Mesothelial cell of epicardium (in vitro differentiated cells): ENCODE results near the gene COL15A1. TPM values are rescaled to one million over a fixed set of nuclear protein-coding genes. Genes with fewer than 3 reads are reported as not detected.
A peak's percentile ranks its signal among the peaks of the same experiment; 100 is the strongest.

Experiments
- DNase-seq, 2 experiments: peaks; one replicate each; pipeline ENCODE4 v3.0.0; 2021; ENCODE audit warnings: low spot score in 2 of 2; ENCODE audit not compliant: unreplicated experiment in 2 of 2
- H3K27ac Mint-ChIP-seq: 2 replicates; pipeline ENCODE4 v1.8.0; 2021; ENCODE audit warnings: mixed read lengths
- H3K27me3 Mint-ChIP-seq: 2 replicates; pipeline ENCODE4 v1.8.0; 2021; ENCODE audit warnings: low read depth, mixed read lengths
- H3K36me3 Mint-ChIP-seq: 2 replicates; pipeline ENCODE4 v1.8.0; 2021; ENCODE audit warnings: mixed read lengths
- H3K4me1 Mint-ChIP-seq: 2 replicates; pipeline ENCODE4 v1.8.0; 2021; ENCODE audit warnings: mixed read lengths
- H3K4me3 Mint-ChIP-seq: 2 replicates; pipeline ENCODE4 v1.8.0; 2021; ENCODE audit warnings: mild to moderate bottlenecking, moderate library complexity, mixed read lengths
- H3K9me3 Mint-ChIP-seq: 2 replicates; pipeline ENCODE4 v1.8.0; 2021; ENCODE audit warnings: mixed read lengths
- total RNA-seq: library from RNA; stranded (reverse); gene quantifications from 3 replicates; pipeline ENCODE4 v1.2.1, GENCODE V29; 2021
- TF ChIP-seq, protein P1 (sequence below): fragments of 200-600 bp; sonication (generic); IDR thresholded peaks from one replicate; pipeline ENCODE4 v1.5.0; 2021; ENCODE audit warnings: antibody characterized with exemption; ENCODE audit not compliant: unreplicated experiment

COL15A1 gene
- total RNA-seq, 1 donor from 2014 or later = 50.1 TPM

DNA sequence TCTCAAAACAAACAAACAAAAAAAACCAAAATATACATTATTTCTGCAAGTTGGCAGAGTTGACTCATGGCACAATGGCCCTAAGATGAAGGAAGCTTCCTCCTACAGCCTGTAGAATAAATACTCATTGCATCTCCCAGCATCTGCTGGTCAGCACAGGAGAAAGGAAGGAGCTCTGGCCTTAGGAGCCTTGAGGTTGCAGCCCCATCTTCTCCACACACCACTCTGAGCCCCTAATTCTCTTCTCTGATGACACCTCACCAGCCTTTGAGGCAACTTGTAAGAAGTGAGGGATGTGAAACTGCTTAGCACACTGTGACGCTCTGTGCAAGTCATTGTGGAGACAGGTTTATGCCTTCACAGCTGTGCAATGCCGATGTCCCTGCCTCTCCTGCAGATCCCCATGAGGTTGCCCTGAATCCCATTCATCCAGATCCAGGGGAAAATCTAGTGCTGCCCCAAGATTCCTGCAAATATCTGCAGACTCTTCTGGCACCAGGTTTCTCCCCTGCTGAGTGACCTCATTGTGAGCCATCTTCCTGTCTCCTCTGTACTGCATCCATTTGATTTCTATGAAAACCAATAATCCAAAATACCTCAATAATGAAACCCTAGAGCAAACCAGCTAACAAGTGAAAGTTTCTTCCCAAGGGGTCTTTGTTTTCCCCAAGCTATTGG, 95.9 kb downstream of the COL15A1 start:
- Mint-ChIP-seq H3K4me1 (peaks cover 14% of the 10 kb centered on the region), H3K9me3 (peaks cover 8% of the 10 kb centered on the region), H3K4me3 (no peak overlapping the region), H3K27ac (no peak overlapping the region), H3K36me3 (peaks cover 6% of the 10 kb centered on the region), H3K27me3 (peaks cover 7% of the 10 kb centered on the region)
- no peak for DNase-seq
- TF ChIP-seq, protein P1, sequence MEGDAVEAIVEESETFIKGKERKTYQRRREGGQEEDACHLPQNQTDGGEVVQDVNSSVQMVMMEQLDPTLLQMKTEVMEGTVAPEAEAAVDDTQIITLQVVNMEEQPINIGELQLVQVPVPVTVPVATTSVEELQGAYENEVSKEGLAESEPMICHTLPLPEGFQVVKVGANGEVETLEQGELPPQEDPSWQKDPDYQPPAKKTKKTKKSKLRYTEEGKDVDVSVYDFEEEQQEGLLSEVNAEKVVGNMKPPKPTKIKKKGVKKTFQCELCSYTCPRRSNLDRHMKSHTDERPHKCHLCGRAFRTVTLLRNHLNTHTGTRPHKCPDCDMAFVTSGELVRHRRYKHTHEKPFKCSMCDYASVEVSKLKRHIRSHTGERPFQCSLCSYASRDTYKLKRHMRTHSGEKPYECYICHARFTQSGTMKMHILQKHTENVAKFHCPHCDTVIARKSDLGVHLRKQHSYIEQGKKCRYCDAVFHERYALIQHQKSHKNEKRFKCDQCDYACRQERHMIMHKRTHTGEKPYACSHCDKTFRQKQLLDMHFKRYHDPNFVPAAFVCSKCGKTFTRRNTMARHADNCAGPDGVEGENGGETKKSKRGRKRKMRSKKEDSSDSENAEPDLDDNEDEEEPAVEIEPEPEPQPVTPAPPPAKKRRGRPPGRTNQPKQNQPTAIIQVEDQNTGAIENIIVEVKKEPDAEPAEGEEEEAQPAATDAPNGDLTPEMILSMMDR = no peak

DNA sequence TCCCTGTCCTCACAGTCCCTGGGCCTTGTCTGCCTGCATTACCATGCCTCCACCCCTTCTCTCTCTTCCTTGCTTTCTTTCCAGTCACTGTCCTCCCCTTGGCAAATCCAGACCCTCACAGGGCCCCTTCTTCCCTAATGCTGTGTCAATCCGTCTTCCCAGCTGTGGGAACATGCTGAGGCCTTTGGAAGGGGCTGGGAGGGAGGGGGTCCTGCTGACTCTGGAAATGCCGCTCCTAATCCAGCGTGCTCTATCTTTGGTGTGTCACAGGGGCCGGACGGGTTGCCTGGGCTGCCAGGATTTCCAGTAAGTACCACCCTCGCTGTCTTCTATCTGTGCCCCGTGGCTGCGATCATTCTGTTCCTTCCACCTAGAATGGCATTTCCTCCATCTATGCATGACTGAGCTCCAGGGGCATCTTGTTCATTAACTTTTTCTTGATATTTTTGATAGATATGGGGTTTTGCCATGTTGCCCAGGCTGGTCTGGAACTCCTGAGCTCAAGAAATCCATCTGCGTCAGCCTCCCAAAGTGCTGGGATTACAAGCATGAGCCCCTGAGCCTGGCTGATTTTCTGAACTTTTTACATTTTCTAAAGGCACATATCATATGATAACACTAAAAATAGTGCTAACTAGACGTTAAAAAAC, 96.7 kb downstream of the COL15A1 start:
- no peak for DNase-seq
- Mint-ChIP-seq H3K4me1 (peaks cover 14% of the 10 kb centered on the region), H3K27ac (no peak overlapping the region), H3K36me3 (peaks cover 6% of the 10 kb centered on the region), H3K27me3 (peaks cover 5% of the 10 kb centered on the region), H3K9me3 (peaks cover 15% of the 10 kb centered on the region), H3K4me3 (no peak overlapping the region)
- TF ChIP-seq, protein P1 = no peak

DNA sequence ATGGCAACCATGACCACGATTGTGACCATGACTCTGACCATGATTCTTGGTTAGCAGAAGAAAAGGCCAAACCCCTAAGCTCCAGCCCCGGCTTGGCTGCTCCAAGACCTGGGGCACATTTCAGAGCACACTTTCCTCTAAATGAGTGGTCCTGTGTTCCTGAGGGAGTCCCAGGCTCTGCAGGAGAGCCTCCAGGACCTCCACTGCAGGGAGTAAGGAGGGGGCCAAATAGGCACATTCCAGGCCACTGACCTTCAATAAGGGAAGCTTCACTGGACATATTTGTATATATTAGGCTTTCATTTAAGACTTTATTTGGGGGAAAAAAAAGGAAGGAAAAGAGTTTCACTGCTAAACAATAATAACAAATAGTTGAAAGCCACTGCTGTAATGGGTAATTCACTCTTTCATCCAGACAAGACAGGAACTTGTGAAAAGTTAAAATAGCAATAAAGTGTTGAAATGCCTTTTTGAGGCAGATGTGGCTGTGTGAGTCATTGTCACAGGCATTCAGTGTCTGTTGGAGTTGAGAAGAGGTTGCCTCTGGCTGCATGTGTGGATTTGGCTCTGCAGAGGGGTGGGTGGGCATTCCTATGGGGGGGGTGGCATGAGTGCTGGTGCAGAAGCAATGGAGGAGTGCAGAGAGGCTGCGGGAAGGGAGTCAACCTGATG, 97.3 kb downstream of the COL15A1 start:
- Mint-ChIP-seq H3K36me3 (peaks cover 6% of the 10 kb centered on the region), H3K4me1 (peaks cover 14% of the 10 kb centered on the region), H3K27ac (peak overlapping the region; percentile 55), H3K9me3 (peaks cover 19% of the 10 kb centered on the region), H3K4me3 (no peak overlapping the region), H3K27me3 (no peaks in the 10 kb centered on the region)
- no peak for DNase-seq
- TF ChIP-seq, protein P1 = no peak

DNA sequence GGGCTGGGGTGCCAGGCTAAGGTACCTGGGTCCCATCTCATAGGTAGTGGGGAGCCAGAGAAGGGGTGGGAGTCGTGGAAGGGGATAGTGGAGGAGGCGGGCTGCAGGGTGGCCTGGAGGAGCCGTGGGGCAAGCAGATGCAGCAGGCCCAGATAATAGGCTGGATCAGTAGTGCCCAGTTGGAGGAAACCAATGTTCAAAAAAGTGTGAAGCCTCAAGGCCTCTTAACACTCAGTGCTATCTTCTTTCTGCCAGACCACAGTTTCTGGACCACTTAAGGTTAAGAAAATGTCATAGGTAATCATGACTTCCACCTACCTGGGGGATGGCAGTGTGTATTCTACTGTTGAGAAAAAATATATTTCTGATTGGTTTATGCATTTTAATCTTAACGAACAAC, 97.9 kb downstream of the COL15A1 start:
- no peak overlapping the region for H3K4me3 Mint-ChIP-seq
- H3K27me3 Mint-ChIP-seq = no peaks in the 10 kb centered on the region
- H3K36me3 Mint-ChIP-seq = peaks cover 6% of the 10 kb centered on the region
- DNase-seq = no peak
- TF ChIP-seq, protein P1 = no peak
- H3K4me1 Mint-ChIP-seq = peaks cover 14% of the 10 kb centered on the region
- peaks cover 19% of the 10 kb centered on the region for H3K9me3 Mint-ChIP-seq
- H3K27ac Mint-ChIP-seq = peak overlapping the region; percentile 55

DNA sequence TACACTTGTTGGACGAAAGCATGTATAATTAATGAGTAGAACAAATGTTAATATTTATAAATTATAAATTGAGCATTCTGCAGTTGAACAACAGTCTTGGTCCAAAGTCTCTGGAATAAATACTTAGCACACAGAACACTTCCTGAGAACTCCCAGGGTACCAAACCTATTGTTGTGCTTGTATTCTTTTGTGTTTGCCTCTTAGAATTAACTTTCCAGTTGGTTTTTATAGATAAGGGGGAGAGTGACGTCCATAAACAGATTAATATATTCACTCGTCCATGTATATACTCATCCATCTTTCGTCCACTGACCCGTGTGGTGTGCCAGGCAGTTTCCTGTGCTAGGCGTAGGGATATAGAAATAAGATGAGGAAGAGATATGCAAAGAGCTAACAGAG, 98.9 kb downstream of the COL15A1 start:
- peaks cover 14% of the 10 kb centered on the region for H3K4me1 Mint-ChIP-seq
- H3K27ac Mint-ChIP-seq = no peak overlapping the region

More for the DNA sequence above, 98.9 kb downstream of the COL15A1 start:
- Mint-ChIP-seq H3K4me3 (no peak overlapping the region), H3K9me3 (peaks cover 19% of the 10 kb centered on the region), H3K36me3 (peaks cover 6% of the 10 kb centered on the region), H3K27me3 (no peaks in the 10 kb centered on the region)
- no peak for DNase-seq
- TF ChIP-seq, protein P1 = no peak
